Parathyroid adenoma (tissue), 2 donors: ENCODE measurements around the gene AKAP9.

Experiments used
- H2AFZ ChIP-seq: fragments of 300-600 bp; sonication (generic); one replicate; pipeline ENCODE4 v1.7.0; 2017; ENCODE audit warnings: antibody characterized with exemption, mild to moderate bottlenecking
- H3K27ac ChIP-seq: fragments of 300-600 bp; sonication (generic); one replicate; pipeline ENCODE4 v1.7.0; 2017
- H3K27me3 ChIP-seq: fragments of 300-600 bp; sonication (generic); one replicate; pipeline ENCODE4 v1.7.0; 2017; ENCODE audit warnings: low read length; ENCODE audit not compliant: control insufficient read depth, insufficient read depth
- H3K36me3 ChIP-seq: fragments of 300-600 bp; sonication (generic); one replicate; pipeline ENCODE4 v1.7.0; 2017; ENCODE audit warnings: low read length; ENCODE audit not compliant: control insufficient read depth, insufficient read depth
- H3K4me1 ChIP-seq: fragments of 300-600 bp; sonication (generic); one replicate; pipeline ENCODE4 v1.7.0; 2017; ENCODE audit warnings: control low read depth
- H3K4me2 ChIP-seq: fragments of 300-600 bp; sonication (generic); one replicate; pipeline ENCODE4 v1.7.0; 2017; ENCODE audit warnings: low read length
- H3K4me3 ChIP-seq: fragments of 300-600 bp; sonication (generic); one replicate; pipeline ENCODE4 v1.7.0; 2017; ENCODE audit warnings: low read depth, low read length
- H3K79me2 ChIP-seq: fragments of 300-600 bp; sonication (generic); one replicate; pipeline ENCODE4 v1.7.0; 2017; ENCODE audit warnings: control low read depth
- H3K9ac ChIP-seq: fragments of 300-600 bp; sonication (generic); one replicate; pipeline ENCODE4 v1.7.0; 2017; ENCODE audit warnings: mild to moderate bottlenecking
- H3K9me3 ChIP-seq: fragments of 300-600 bp; sonication (generic); one replicate; pipeline ENCODE4 v1.7.0; 2017; ENCODE audit warnings: low read length; ENCODE audit not compliant: control insufficient read depth
- CTCF ChIP-seq: fragments of 300-600 bp; sonication (generic); IDR thresholded peaks from one replicate; pipeline ENCODE4 v1.7.0; 2017; ENCODE audit warnings: antibody characterized with exemption, mild to moderate bottlenecking
- donor health status: primary hyperparathyroidism.

The AKAP9 gene

GRCh38 chr7:92061154-92061553 lies 120.5 kb downstream of the AKAP9 start:
- H3K36me3 ChIP-seq, result no peaks in the 10 kb centered on the region
- no peak overlapping the region for H3K27ac ChIP-seq
- H2AFZ ChIP-seq, result no peak overlapping the region
- no peak overlapping the region for H3K4me3 ChIP-seq
- no peak for TF ChIP-seq CTCF
- H3K4me1 ChIP-seq, result peaks cover 4% of the 10 kb centered on the region
- H3K9ac ChIP-seq, result no peak overlapping the region
- H3K4me2 ChIP-seq, result no peak overlapping the region
- no peaks in the 10 kb centered on the region for H3K27me3 ChIP-seq
- no peaks in the 10 kb centered on the region for H3K9me3 ChIP-seq
- H3K79me2 ChIP-seq, result no peaks in the 10 kb centered on the region

DNA sequence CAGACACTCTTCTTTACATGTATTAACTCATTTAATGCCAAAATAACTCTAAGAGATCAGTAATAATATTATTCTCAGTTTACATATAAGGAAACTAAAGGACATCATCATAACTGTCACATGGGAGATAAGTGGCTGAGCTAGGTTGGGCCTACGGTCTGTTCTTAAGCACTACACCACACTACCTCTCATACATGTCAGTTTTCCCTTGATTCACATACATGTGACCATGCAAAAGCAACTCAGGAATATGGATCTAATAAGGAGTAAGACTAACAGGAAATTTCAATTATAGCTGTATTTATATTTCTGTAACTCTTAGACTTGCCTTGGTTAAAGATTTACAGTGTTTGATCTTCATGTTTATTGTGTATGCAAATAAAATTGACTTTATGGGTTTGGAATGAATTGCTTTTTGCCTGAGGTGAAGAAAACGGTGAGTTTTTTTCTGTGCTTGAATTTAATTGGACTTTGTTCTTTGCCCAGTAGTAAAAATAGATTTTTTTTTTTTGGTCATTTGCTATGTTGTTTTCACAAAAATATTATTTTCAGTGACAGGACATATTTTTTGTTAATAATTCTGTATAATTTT lies 123.9 kb downstream of the AKAP9 start:
- no peak overlapping the region for H3K4me2 ChIP-seq
- H3K4me3 ChIP-seq, result no peak overlapping the region
- H3K9me3 ChIP-seq, result no peaks in the 10 kb centered on the region
- no peak for TF ChIP-seq CTCF
- no peak overlapping the region for H3K9ac ChIP-seq
- H2AFZ ChIP-seq, result no peak overlapping the region
- no peaks in the 10 kb centered on the region for H3K4me1 ChIP-seq
- no peaks in the 10 kb centered on the region for H3K27me3 ChIP-seq
- H3K36me3 ChIP-seq, result no peaks in the 10 kb centered on the region
- H3K79me2 ChIP-seq, result peaks cover 3% of the 10 kb centered on the region
- no peak overlapping the region for H3K27ac ChIP-seq

GRCh38 chr7:92071032-92071431 lies 130.4 kb downstream of the AKAP9 start:
- no peaks in the 10 kb centered on the region for H3K36me3 ChIP-seq
- no peaks in the 10 kb centered on the region for H3K9me3 ChIP-seq
- no peaks in the 10 kb centered on the region for H3K4me1 ChIP-seq
- no peak overlapping the region for H2AFZ ChIP-seq
- TF ChIP-seq CTCF, result no peak
- no peak overlapping the region for H3K4me3 ChIP-seq
- no peak overlapping the region for H3K9ac ChIP-seq
- peaks cover 3% of the 10 kb centered on the region for H3K79me2 ChIP-seq
- no peaks in the 10 kb centered on the region for H3K27me3 ChIP-seq
- H3K27ac ChIP-seq, result no peak overlapping the region
- H3K4me2 ChIP-seq, result no peak overlapping the region

GRCh38 chr7:92072121-92072520 lies 131.5 kb downstream of the AKAP9 start:
- no peak overlapping the region for H3K4me3 ChIP-seq
- H3K4me2 ChIP-seq, result no peak overlapping the region
- H3K4me1 ChIP-seq, result no peaks in the 10 kb centered on the region
- H3K27ac ChIP-seq, result no peak overlapping the region
- no peaks in the 10 kb centered on the region for H3K79me2 ChIP-seq
- no peaks in the 10 kb centered on the region for H3K36me3 ChIP-seq
- no peak for TF ChIP-seq CTCF
- no peaks in the 10 kb centered on the region for H3K9me3 ChIP-seq
- no peak overlapping the region for H2AFZ ChIP-seq
- H3K27me3 ChIP-seq, result no peaks in the 10 kb centered on the region
- H3K9ac ChIP-seq, result no peak overlapping the region

DNA sequence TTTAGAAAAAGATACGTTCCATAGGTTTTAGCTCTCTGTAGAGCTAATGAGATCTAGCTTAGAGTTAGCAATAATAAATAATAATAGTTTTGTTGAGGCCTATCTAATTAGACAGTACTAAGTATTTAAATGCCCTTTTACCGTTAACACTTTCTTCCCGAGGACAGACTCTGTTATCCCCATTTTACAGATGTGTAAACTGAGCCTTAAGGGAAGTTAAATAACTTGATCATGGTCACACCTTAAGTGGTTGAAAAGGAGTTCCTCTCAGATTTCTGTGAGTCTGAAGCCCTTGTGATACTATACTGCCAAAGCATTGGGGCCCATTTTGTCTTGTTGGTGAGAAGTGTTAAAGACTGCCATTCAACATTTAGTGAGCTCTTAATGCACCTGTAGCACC lies 132.0 kb downstream of the AKAP9 start:
- no peak overlapping the region for H3K27ac ChIP-seq
- H3K4me3 ChIP-seq, result no peak overlapping the region
- TF ChIP-seq CTCF, result no peak
- no peaks in the 10 kb centered on the region for H3K9me3 ChIP-seq
- no peak overlapping the region for H3K9ac ChIP-seq
- no peak overlapping the region for H3K4me2 ChIP-seq
- no peaks in the 10 kb centered on the region for H3K27me3 ChIP-seq
- H3K79me2 ChIP-seq, result no peaks in the 10 kb centered on the region
- no peak overlapping the region for H2AFZ ChIP-seq
- H3K36me3 ChIP-seq, result no peaks in the 10 kb centered on the region
- no peaks in the 10 kb centered on the region for H3K4me1 ChIP-seq
